Caco-2 (cell line): ENCODE measurements around the gene TIMP3. TPM values are rescaled to one million over a fixed set of nuclear protein-coding genes. Genes with fewer than 3 reads are reported as not detected.

Experiments
- BruUV-seq: library from RNA; stranded (reverse); fragments of 400-500 nt; replicated peaks from 2 replicates; lab custom pipeline; 2021; lab: Mats Ljungman, UMichigan
- CTCF ChIA-PET: fragments of 300-600 bp; sonication (Branson Sonifier 250); formaldehyde crosslinking; loops from one replicate; lab custom pipeline; 2022; ENCODE audit warnings: antibody characterized with exemption; lab: Charles Lee
- POLR2A ChIA-PET: fragments of 300-600 bp; sonication (Branson Sonifier 250); formaldehyde crosslinking; loops from one replicate; lab custom pipeline; 2022; ENCODE audit warnings: antibody characterized with exemption; lab: Charles Lee
- DNase-seq, 2 experiments: peaks; one replicate each; pipeline versions ENCODE4 v3.0.0 to v3.0.0-alpha.2; 2020 to 2022
- H3K27me3 ChIP-seq: replicated peaks from 2 replicates; pipeline ENCODE4 v1.6.0; 2011; ENCODE audit warnings: low read length; ENCODE audit not compliant: control insufficient read depth, insufficient read depth
- H3K36me3 ChIP-seq: 2 replicates; pipeline ENCODE4 v1.5.1; 2011; ENCODE audit warnings: low read length; ENCODE audit not compliant: control insufficient read depth, insufficient read depth
- H3K4me1 ChIP-seq: fragments of 250-450 bp; sonication (Bioruptor Pico); 2 replicates; pipeline ENCODE4 v1.5.1; 2020; ENCODE audit warnings: mild to moderate bottlenecking
- H3K4me3 ChIP-seq: 2 replicates; pipeline ENCODE4 v1.5.1; 2011; ENCODE audit warnings: low read depth, mild to moderate bottlenecking, control low read depth, low read length
- H3K9me3 ChIP-seq: fragments of 250-450 bp; sonication (Bioruptor Pico); 2 replicates; pipeline ENCODE4 v1.5.1; 2020; ENCODE audit warnings: mild to moderate bottlenecking, moderate library complexity
- H3K27ac Mint-ChIP-seq: one replicate; pipeline ENCODE4 v1.8.0; 2022; ENCODE audit warnings: mixed read lengths; ENCODE audit not compliant: unreplicated experiment
- H3K27me3 Mint-ChIP-seq: one replicate; pipeline ENCODE4 v1.8.0; 2022; ENCODE audit warnings: mixed read lengths; ENCODE audit not compliant: insufficient read depth, unreplicated experiment
- H3K36me3 Mint-ChIP-seq: one replicate; pipeline ENCODE4 v1.8.0; 2022; ENCODE audit warnings: mild to moderate bottlenecking, mixed read lengths; ENCODE audit not compliant: insufficient read depth, unreplicated experiment
- H3K4me1 Mint-ChIP-seq: one replicate; pipeline ENCODE4 v1.8.0; 2022; ENCODE audit warnings: low read depth, mixed read lengths; ENCODE audit not compliant: unreplicated experiment
- H3K4me3 Mint-ChIP-seq: one replicate; pipeline ENCODE4 v1.8.0; 2022; ENCODE audit warnings: mild to moderate bottlenecking, moderate library complexity, mixed read lengths; ENCODE audit not compliant: unreplicated experiment
- H3K9me3 Mint-ChIP-seq: one replicate; pipeline ENCODE4 v1.8.0; 2022; ENCODE audit warnings: mixed read lengths; ENCODE audit not compliant: unreplicated experiment
- intact Hi-C: fragments of 100-400 bp; cut with micrococcal nuclease; formaldehyde crosslinking; loops from one replicate; pipeline ENCODE4 v1.10.0; 2022; ENCODE audit not compliant: unreplicated experiment
- total RNA-seq: library from RNA; stranded (reverse); gene quantifications from 2 replicates; pipeline ENCODE4 v1.2.3, GENCODE V29; 2022
- TF ChIP-seq, protein P1 (sequence below), 2 experiments: fragments of 200-600 bp in 1 of 2; IDR thresholded peaks; 1 replicate in 1 of 2; 2 replicates in 1 of 2; pipeline versions ENCODE4 v1.5.1 to v1.8.0; 2011 to 2022; ENCODE audit warnings: antibody characterized with exemption in 1 of 2, control low read depth in 1 of 2, inconsistent platforms in 1 of 2, low read depth in 1 of 2, low read length in 1 of 2, mild to moderate bottlenecking in 1 of 2, moderate library complexity in 1 of 2; ENCODE audit not compliant: insufficient read depth in 1 of 2, severe bottlenecking in 1 of 2, unreplicated experiment in 1 of 2

Gene TIMP3
- total RNA-seq, 1 experiment from 2014 or later, result 86.4 TPM

DNA sequence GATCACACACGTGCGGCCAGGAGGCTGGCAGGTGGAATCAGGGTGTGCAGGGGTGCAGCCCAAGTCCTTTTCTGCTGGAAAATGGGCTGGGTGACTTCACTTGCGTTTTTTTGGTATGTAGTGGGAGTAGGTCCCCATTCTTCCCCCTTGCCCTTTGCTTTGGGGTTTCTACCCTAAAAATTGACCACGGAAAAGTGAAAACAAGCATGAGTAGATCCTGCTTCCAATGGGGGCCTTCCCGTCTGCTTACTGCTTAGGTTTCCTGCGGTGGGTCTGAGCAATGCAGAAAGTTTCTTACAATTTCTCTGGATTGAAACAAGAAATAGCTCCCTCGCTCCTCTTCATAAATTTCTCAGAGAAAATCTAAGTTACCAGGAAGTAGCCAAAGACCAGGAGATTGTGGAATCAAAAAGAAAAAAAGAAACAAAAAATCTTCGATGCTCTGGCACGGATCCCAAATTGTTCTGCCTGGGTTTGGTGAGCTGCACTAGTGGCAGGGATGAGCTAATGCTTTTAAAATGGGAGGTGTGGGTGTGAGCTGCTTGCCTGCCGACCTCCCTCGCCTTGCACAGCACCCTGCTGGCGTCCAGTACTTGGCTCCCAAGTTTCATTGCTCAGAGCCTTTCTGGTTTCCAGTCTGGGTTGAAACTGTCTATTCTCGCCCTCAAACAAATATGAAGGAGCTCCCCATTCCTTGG, 2.4 kb downstream of the TIMP3 start:
- Histone ChIP-seq H3K4me3 (peak overlapping the region; percentile 94), H3K36me3 (no peaks in the 10 kb centered on the region), H3K9me3 (no peaks in the 10 kb centered on the region), H3K4me1 (peaks cover 26% of the 10 kb centered on the region), H3K27me3 (no peaks in the 10 kb centered on the region)
- ChIA-PET POLR2A (no interaction called here), CTCF (no interaction called here)
- Mint-ChIP-seq H3K9me3 (no peaks in the 10 kb centered on the region), H3K27ac (no peak overlapping the region), H3K4me1 (peaks cover 30% of the 10 kb centered on the region), H3K36me3 (peaks cover 44% of the 10 kb centered on the region), H3K27me3 (no peaks in the 10 kb centered on the region), H3K4me3 (peak overlapping the region; percentile 74)
- BruUV-seq, result no TSS peak
- DNase-seq, result no peak
- intact Hi-C loops, result no loop called here
- TF ChIP-seq, protein P1, sequence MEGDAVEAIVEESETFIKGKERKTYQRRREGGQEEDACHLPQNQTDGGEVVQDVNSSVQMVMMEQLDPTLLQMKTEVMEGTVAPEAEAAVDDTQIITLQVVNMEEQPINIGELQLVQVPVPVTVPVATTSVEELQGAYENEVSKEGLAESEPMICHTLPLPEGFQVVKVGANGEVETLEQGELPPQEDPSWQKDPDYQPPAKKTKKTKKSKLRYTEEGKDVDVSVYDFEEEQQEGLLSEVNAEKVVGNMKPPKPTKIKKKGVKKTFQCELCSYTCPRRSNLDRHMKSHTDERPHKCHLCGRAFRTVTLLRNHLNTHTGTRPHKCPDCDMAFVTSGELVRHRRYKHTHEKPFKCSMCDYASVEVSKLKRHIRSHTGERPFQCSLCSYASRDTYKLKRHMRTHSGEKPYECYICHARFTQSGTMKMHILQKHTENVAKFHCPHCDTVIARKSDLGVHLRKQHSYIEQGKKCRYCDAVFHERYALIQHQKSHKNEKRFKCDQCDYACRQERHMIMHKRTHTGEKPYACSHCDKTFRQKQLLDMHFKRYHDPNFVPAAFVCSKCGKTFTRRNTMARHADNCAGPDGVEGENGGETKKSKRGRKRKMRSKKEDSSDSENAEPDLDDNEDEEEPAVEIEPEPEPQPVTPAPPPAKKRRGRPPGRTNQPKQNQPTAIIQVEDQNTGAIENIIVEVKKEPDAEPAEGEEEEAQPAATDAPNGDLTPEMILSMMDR (IDR thresholded peaks at IDR 0.05; ENCODE audit: insufficient read depth in 1 of 2, low read depth in 1 of 2, low read length in 1 of 2, severe bottlenecking in 1 of 2, unreplicated experiment in 1 of 2), result no peak

DNA sequence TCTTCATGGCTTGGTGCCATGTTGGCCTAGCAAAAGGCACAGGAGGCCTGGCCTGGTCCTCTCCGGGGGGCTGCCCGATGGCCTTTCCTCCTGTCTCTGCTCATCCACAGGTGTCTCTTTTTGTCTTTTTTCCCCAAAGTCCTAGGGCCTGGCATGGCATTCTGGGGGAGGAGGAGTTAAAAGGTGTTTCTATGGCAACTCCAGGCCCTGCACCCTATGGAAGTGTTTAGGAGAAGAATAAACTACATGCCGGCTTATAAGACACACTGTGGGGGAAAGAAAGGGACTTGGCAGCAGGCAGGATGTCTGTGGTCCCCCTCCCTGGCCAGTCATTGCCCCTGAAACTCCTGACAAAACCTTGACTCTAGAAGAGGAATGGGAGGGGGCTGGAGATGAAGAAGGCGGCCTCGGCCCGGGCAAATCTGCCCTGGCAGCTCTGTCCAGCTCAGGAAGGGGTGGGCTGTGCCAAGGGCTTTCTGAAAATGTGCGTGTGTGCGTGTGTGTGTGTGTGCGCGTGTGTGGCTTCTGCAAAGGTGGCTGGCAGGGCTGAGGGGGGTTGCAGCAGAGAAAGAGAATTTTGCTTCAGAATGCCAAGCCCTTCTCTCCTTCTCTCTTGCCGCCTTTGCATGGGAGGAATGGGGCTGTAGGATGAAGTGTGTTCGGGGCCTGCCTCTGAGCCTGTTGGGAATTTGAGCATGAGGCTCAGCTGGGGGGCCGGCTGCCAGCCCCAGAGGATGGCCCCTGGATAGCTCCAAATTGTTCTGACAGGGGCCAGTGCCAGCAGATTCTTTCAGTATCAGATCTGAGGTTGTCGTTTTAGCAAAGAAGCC, 3.2 kb downstream of the TIMP3 start:
- BruUV-seq, result no TSS peak
- ChIA-PET POLR2A (no interaction called here), CTCF (no interaction called here)
- intact Hi-C loops, result no loop called here
- no peaks in the 10 kb centered on the region for H3K9me3 Mint-ChIP-seq
- Histone ChIP-seq H3K27me3 (no peaks in the 10 kb centered on the region), H3K36me3 (peaks cover 1% of the 10 kb centered on the region; the same call in 1 of the 2 replicates), H3K4me1 (peaks cover 28% of the 10 kb centered on the region), H3K4me3 (no peak overlapping the region), H3K9me3 (no peaks in the 10 kb centered on the region)
- no peak overlapping the region for H3K27ac Mint-ChIP-seq
- DNase-seq, result no peak
- peak overlapping the region; percentile 74 for H3K4me3 Mint-ChIP-seq
- TF ChIP-seq, protein P1 (IDR thresholded peaks at IDR 0.05; ENCODE audit: insufficient read depth in 1 of 2, low read depth in 1 of 2, low read length in 1 of 2, severe bottlenecking in 1 of 2, unreplicated experiment in 1 of 2), result no peak
- H3K27me3 Mint-ChIP-seq, result no peaks in the 10 kb centered on the region
- peaks cover 48% of the 10 kb centered on the region for H3K36me3 Mint-ChIP-seq
- peaks cover 35% of the 10 kb centered on the region for H3K4me1 Mint-ChIP-seq

DNA sequence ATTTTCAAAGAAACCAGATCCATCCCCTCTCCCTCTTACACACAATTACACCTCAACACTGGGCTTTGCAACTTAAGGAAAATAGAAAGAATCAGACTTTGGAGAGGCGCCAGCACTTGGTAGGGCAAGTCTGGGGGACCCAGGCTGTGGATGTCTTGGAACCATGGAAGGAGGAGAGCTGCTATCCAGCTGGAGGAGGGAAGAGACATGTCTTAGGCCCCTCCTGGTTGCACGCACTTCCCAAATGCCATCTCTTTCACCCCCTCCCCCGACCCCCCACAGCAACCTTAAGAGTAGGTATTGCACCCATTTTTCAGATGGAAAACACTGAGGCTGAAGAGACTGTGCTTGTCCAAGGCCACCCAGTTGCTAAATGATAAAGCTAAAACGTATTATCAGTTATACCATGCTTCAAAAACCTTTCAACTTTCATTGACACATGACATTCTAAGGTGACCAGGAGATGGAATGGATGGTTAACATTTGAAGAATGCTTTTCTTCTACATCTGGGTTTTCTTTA, 3.9 kb downstream of the TIMP3 start:
- intact Hi-C loops, result no loop called here
- Histone ChIP-seq H3K27me3 (no peaks in the 10 kb centered on the region), H3K4me1 (peaks cover 34% of the 10 kb centered on the region), H3K9me3 (no peaks in the 10 kb centered on the region), H3K36me3 (peaks cover 1% of the 10 kb centered on the region; the same call in 1 of the 2 replicates), H3K4me3 (no peak overlapping the region)
- peaks cover 54% of the 10 kb centered on the region for H3K36me3 Mint-ChIP-seq
- no peak overlapping the region for H3K27ac Mint-ChIP-seq
- H3K4me1 Mint-ChIP-seq, result peaks cover 35% of the 10 kb centered on the region
- H3K4me3 Mint-ChIP-seq, result no peak overlapping the region
- ChIA-PET CTCF (no interaction called here), POLR2A (interaction anchor here (0.5 kb wide), 1 partner anchor 706 kb away, joined by 3 read pairs; no protein-coding TSS in a partner anchor)
- no peak for DNase-seq
- no peaks in the 10 kb centered on the region for H3K9me3 Mint-ChIP-seq
- TF ChIP-seq, protein P1 (IDR thresholded peaks at IDR 0.05; ENCODE audit: insufficient read depth in 1 of 2, low read depth in 1 of 2, low read length in 1 of 2, severe bottlenecking in 1 of 2, unreplicated experiment in 1 of 2), result no peak
- no peaks in the 10 kb centered on the region for H3K27me3 Mint-ChIP-seq
- no TSS peak for BruUV-seq
